H1 (cell line): ENCODE data around the gene SH3BP2. TPM values are rescaled to one million over a fixed set of nuclear protein-coding genes. Genes with fewer than 3 reads are reported as not detected.

Experiments
- CTCF ChIA-PET: fragments of 300-600 bp; sonication (Branson Sonifier 250); formaldehyde crosslinking; loops from one replicate; lab custom pipeline; 2021; ENCODE audit not compliant: partially characterized antibody; lab: Charles Lee
- POLR2A ChIA-PET: fragments of 300-600 bp; sonication (Branson Sonifier 250); formaldehyde crosslinking; loops from one replicate; lab custom pipeline; 2021; ENCODE audit warnings: inconsistent platforms; ENCODE audit not compliant: partially characterized antibody; lab: Charles Lee
- DNase-seq, 2 experiments: peaks; one replicate each; pipeline versions ENCODE4 v3.0.0 to v3.0.0-alpha.2; 2010 to 2022; ENCODE audit warnings: low spot score in 2 of 2, low read depth in 1 of 2, mixed read lengths in 1 of 2
- FAIRE-seq: peaks from 2 replicates; lab custom pipeline; 2011; peaks lifted over from hg19 to GRCh38; lab: Jason Lieb, UNC
- H2AFZ ChIP-seq: 2 replicates; pipeline ENCODE4 v1.8.1; 2012; ENCODE audit warnings: low read length, inconsistent platforms
- H2AK5ac ChIP-seq: 2 replicates; pipeline ENCODE4 v1.6.1; 2013; ENCODE audit warnings: low read depth, low read length
- H2BK120ac ChIP-seq: replicated peaks from 2 replicates; pipeline ENCODE3; 2013; ENCODE audit warnings: low read depth, low read length, inconsistent platforms
- H2BK12ac ChIP-seq: 2 replicates; pipeline ENCODE4 v1.6.1; 2013; ENCODE audit warnings: low read depth, low read length
- H2BK15ac ChIP-seq: 2 replicates; pipeline ENCODE4 v1.6.1; 2013; ENCODE audit warnings: low read length
- H2BK20ac ChIP-seq: 2 replicates; pipeline ENCODE4 v1.6.1; 2013; ENCODE audit warnings: low read length
- H2BK5ac ChIP-seq: 2 replicates; pipeline ENCODE4 v1.6.1; 2013; ENCODE audit warnings: low read depth, low read length
- H3K14ac ChIP-seq: 2 replicates; pipeline ENCODE4 v1.6.1; 2013; ENCODE audit warnings: inconsistent platforms; ENCODE audit not compliant: insufficient read length
- H3K18ac ChIP-seq: 2 replicates; pipeline ENCODE4 v1.6.1; 2013; ENCODE audit warnings: low read length; ENCODE audit errors: extremely low read depth
- H3K23ac ChIP-seq: 2 replicates; pipeline ENCODE4 v1.6.1; 2013; ENCODE audit warnings: inconsistent platforms; ENCODE audit not compliant: insufficient read length
- H3K23me2 ChIP-seq: 2 replicates; pipeline ENCODE4 v1.6.1; 2013; ENCODE audit warnings: low read depth, low read length
- H3K27ac ChIP-seq: 2 replicates; pipeline ENCODE4 v1.6.1; 2011; ENCODE audit warnings: low read depth, low read length, inconsistent platforms
- H3K27me3 ChIP-seq, 4 experiments: replicated peaks in 1 of 4; 1 replicate in 1 of 4; 2 replicates in 3 of 4; pipeline versions ENCODE4 v1.6.1 to v1.8.1; 2011 to 2013; ENCODE audit warnings: low read length in 3 of 4, mild to moderate bottlenecking in 3 of 4, inconsistent platforms in 2 of 4, mixed read lengths in 2 of 4, moderate library complexity in 1 of 4; ENCODE audit not compliant: control insufficient read depth in 3 of 4, insufficient read depth in 3 of 4; ENCODE audit errors: extremely low read depth in 1 of 4
- H3K36me3 ChIP-seq, 4 experiments: 2 replicates each; pipeline versions ENCODE4 v1.6.1 to v1.8.1; 2011 to 2013; ENCODE audit warnings: mild to moderate bottlenecking in 4 of 4, low read length in 3 of 4, moderate library complexity in 2 of 4, control low read depth in 1 of 4, inconsistent platforms in 1 of 4; ENCODE audit not compliant: insufficient read depth in 4 of 4, control insufficient read depth in 2 of 4
- H3K4ac ChIP-seq: replicated peaks from 2 replicates; pipeline ENCODE3; 2013; ENCODE audit warnings: low read length, low read depth, mixed read lengths, inconsistent platforms; ENCODE audit not compliant: insufficient read length
- H3K4me1 ChIP-seq, 4 experiments: replicated peaks in 1 of 4; 1 replicate in 1 of 4; 2 replicates in 3 of 4; pipeline versions ENCODE4 v1.6.1 to v1.8.1; 2011 to 2013; ENCODE audit warnings: low read length in 3 of 4, inconsistent platforms in 2 of 4, mixed read lengths in 1 of 4; ENCODE audit not compliant: insufficient read depth in 4 of 4, control insufficient read depth in 3 of 4
- H3K4me2 ChIP-seq, 2 experiments: 2 replicates each; pipeline versions ENCODE4 v1.6.1 to v1.8.1; 2011 to 2013; ENCODE audit warnings: low read depth in 2 of 2, low read length in 2 of 2, control low read depth in 1 of 2, inconsistent platforms in 1 of 2, mild to moderate bottlenecking in 1 of 2; ENCODE audit not compliant: insufficient read depth in 1 of 2
- H3K4me3 ChIP-seq, 4 experiments: fragments of 200-600, 300-600 bp in 1 of 4; sonication (generic), shearing (Covaris generic), sonication (Bioruptor Twin) in 1 of 4; 2 replicates each; pipeline versions ENCODE4 v1.5.1 to v1.8.1; 2011 to 2016; ENCODE audit warnings: low read length in 4 of 4, low read depth in 3 of 4, control low read depth in 2 of 4, inconsistent platforms in 2 of 4, mild to moderate bottlenecking in 2 of 4, mixed read lengths in 1 of 4, moderate library complexity in 1 of 4; ENCODE audit not compliant: insufficient read depth in 2 of 4; ENCODE audit errors: extremely low read depth in 1 of 4
- H3K56ac ChIP-seq: replicated peaks from 2 replicates; pipeline ENCODE3; 2013; ENCODE audit warnings: low read depth, mild to moderate bottlenecking, mixed read lengths, low read length, inconsistent platforms; ENCODE audit not compliant: insufficient read length
- H3K79me1 ChIP-seq: 2 replicates; pipeline ENCODE4 v1.6.1; 2013; ENCODE audit warnings: low read depth, low read length, control low read depth
- H3K79me2 ChIP-seq, 2 experiments: 2 replicates each; pipeline versions ENCODE4 v1.6.1 to v1.8.1; 2012 to 2013; ENCODE audit warnings: low read length in 2 of 2, mild to moderate bottlenecking in 2 of 2, inconsistent platforms in 1 of 2; ENCODE audit not compliant: insufficient read depth in 2 of 2, control insufficient read depth in 1 of 2
- H3K9ac ChIP-seq, 4 experiments: replicated peaks in 1 of 4; 1 replicate in 1 of 4; 2 replicates in 3 of 4; pipeline versions ENCODE4 v1.6.1 to v1.8.1; 2011 to 2013; ENCODE audit warnings: low read depth in 3 of 4, low read length in 3 of 4, control low read depth in 2 of 4, mild to moderate bottlenecking in 2 of 4, moderate library complexity in 2 of 4, inconsistent platforms in 1 of 4; ENCODE audit errors: extremely low read depth in 1 of 4
- H3K9me3 ChIP-seq, 2 experiments: 2 replicates each; pipeline versions ENCODE4 v1.6.1 to v1.8.1; 2012 to 2013; ENCODE audit warnings: mild to moderate bottlenecking in 2 of 2, moderate library complexity in 2 of 2, control low read depth in 1 of 2, inconsistent platforms in 1 of 2, low read depth in 1 of 2, low read length in 1 of 2, mixed read lengths in 1 of 2; ENCODE audit not compliant: insufficient read depth in 2 of 2
- H4K20me1 ChIP-seq, 2 experiments: replicated peaks in 1 of 2; 2 replicates each; pipeline versions ENCODE3 to v1.8.1; 2011 to 2013; ENCODE audit warnings: inconsistent platforms in 2 of 2, low read length in 2 of 2, mild to moderate bottlenecking in 1 of 2; ENCODE audit not compliant: insufficient read depth in 2 of 2, control insufficient read depth in 1 of 2
- H4K5ac ChIP-seq: 2 replicates; pipeline ENCODE4 v1.6.1; 2013; ENCODE audit warnings: low read length, low read depth, mixed read lengths, inconsistent platforms; ENCODE audit not compliant: insufficient read length
- H4K8ac ChIP-seq: 2 replicates; pipeline ENCODE4 v1.8.0; 2013; ENCODE audit warnings: mild to moderate bottlenecking, moderate library complexity, low read length, inconsistent platforms; ENCODE audit not compliant: insufficient read depth; ENCODE audit errors: extremely low read depth
- H4K91ac ChIP-seq: replicated peaks from 2 replicates; pipeline ENCODE3; 2013; ENCODE audit warnings: low read length, mixed read lengths, inconsistent platforms; ENCODE audit not compliant: insufficient read length
- ATF3 ChIP-seq: IDR thresholded peaks from 2 replicates; pipeline ENCODE4 v1.6.1; 2011; ENCODE audit warnings: low read depth, mild to moderate bottlenecking, low read length; ENCODE audit not compliant: insufficient read depth
- BCL11A ChIP-seq, 2 experiments: IDR thresholded peaks; one replicate each; pipeline ENCODE4 v1.6.1; 2011; ENCODE audit warnings: low read depth in 2 of 2, low read length in 2 of 2, mild to moderate bottlenecking in 2 of 2
- BRCA1 ChIP-seq: IDR thresholded peaks from 2 replicates; pipeline ENCODE4 v1.6.1; 2012; ENCODE audit warnings: low read depth, low read length, improper control_type of control experiment
- CHD2 ChIP-seq: IDR thresholded peaks from 2 replicates; pipeline ENCODE4 v1.6.1; 2012; ENCODE audit warnings: low read length, improper control_type of control experiment
- EZH2 ChIP-seq: fragments of 200-600 bp; sonication (generic); IDR thresholded peaks from 2 replicates; pipeline ENCODE4 v1.7.1; 2012; ENCODE audit warnings: low read depth, mild to moderate bottlenecking, moderate library complexity, low read length, inconsistent platforms; ENCODE audit not compliant: severe bottlenecking
- JUN ChIP-seq: IDR thresholded peaks from 2 replicates; pipeline ENCODE4 v1.6.1; 2011; ENCODE audit warnings: low read depth, mild to moderate bottlenecking, improper control_type of control experiment, low read length
- MAFK ChIP-seq: IDR thresholded peaks from 2 replicates; pipeline ENCODE4 v1.6.1; 2012; ENCODE audit warnings: low read depth, mild to moderate bottlenecking, improper control_type of control experiment, low read length
- RXRA ChIP-seq: IDR thresholded peaks from 2 replicates; pipeline ENCODE4 v1.6.1; 2011; ENCODE audit warnings: low read depth, mild to moderate bottlenecking, low read length, moderate library complexity; ENCODE audit not compliant: insufficient read depth
- SIRT6 ChIP-seq: IDR thresholded peaks from one replicate; pipeline ENCODE4 v1.7.1; 2012; ENCODE audit warnings: low read length, inconsistent platforms
- SP2 ChIP-seq: IDR thresholded peaks from 2 replicates; pipeline ENCODE4 v1.6.1; 2012; ENCODE audit warnings: mild to moderate bottlenecking, low read length, inconsistent platforms
- TAF7 ChIP-seq: optimal IDR thresholded peaks from 2 replicates; pipeline ENCODE3; 2011; ENCODE audit warnings: low read depth, mild to moderate bottlenecking, inconsistent platforms, low read length, moderate library complexity, borderline replicate concordance
- WGBS, 2 experiments: shearing (Covaris generic) in 1 of 2; methylation state at CpG; one replicate each; pipeline versions ENCODE4 v1.1.6 to v1.1.7; 2013 to 2015; ENCODE audit warnings: low lambda C conversion rate in 2 of 2, mixed read lengths in 2 of 2, inconsistent platforms in 1 of 2, low coverage in 1 of 2, missing lambda C conversion rate in 1 of 2; ENCODE audit not compliant: insufficient replicate concordance in 2 of 2, insufficient coverage in 1 of 2, insufficient read length in 1 of 2; ENCODE audit errors: extremely low coverage in 1 of 2, missing lambda C conversion rate in 1 of 2; 5-methylcytosine and 5-hydroxymethylcytosine counted together
- polyA plus RNA-seq, 7 experiments: library from polyadenylated mRNA; depleted of rRNA in 3 of 7; stranded (reverse) in 5 of 7; unstranded in 2 of 7; fragments of >200 nt in 5 of 7; fragments of 200-250 nt in 2 of 7; gene quantifications; 1 replicate in 5 of 7; 2 replicates in 1 of 7; 4 replicates in 1 of 7; pipeline versions ENCODE4 v1.2.1 to v1.2.3, GENCODE V29; 2011 to 2013; ENCODE audit warnings: missing spikeins in 2 of 7, mixed read lengths in 2 of 7
- total RNA-seq: library from RNA; stranded (reverse); fragmentation: NEBNext Ultra II Directional; extraction: Animal tissue kit (Norgen Biotek cat#: 25700); gene quantifications from 2 replicates; pipeline ENCODE4 v1.2.1, GENCODE V29; 2021
- TF ChIP-seq, protein P1 (sequence below): IDR thresholded peaks from 2 replicates; pipeline ENCODE4 v1.6.1; 2012; ENCODE audit warnings: inconsistent platforms

Gene SH3BP2
- total and polyA plus RNA-seq, 2 of the 8 experiments (the other 6 are each of a cell fraction or from before 2014, with no cell fraction given) = 27.4 to 31.4 TPM

DNA sequence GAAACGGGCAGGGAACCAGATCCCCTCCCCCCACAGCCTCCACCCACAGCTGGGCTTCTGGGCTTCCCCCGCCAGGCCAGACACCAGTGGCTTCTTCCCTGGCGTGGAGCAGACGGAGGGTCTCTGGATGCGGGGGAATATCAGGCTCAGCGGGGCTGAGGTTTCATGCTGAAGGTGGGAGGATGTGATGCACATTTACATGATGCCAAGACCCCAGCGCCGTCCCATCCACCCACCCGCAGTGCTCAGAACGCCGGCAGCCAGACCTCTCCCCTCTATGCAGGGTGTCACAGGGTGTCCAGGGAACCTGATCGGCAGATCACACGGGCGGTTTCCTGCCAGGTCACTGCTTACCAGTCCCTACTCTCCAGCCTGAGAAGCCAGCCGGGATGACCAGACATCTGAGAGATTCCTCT, 24.0 kb upstream of the SH3BP2 start:
- Histone ChIP-seq H3K18ac (peak overlapping the region; percentile 60; the same call in 1 of the 2 replicates), H3K36me3 (no peaks in the 10 kb centered on the region), H4K91ac (no peak overlapping the region), H3K4me3 (no peak overlapping the region), H2BK120ac (no peak overlapping the region), H3K79me1 (no peaks in the 10 kb centered on the region), H2AFZ (0 out of 2 replicates have a peak overlapping the region, but pooled peaks have one; percentile 56), H3K4me2 (0 out of 4 replicates have a peak overlapping the region, but pooled peaks of 1 of the 2 experiments have one; percentile 9), H4K8ac (no peak overlapping the region; the same call in 1 of the 2 replicates), H2BK5ac (no peak overlapping the region), H3K23me2 (no peaks in the 10 kb centered on the region; the same call in 1 of the 2 replicates), H2BK12ac (0 out of 2 replicates have a peak overlapping the region, but pooled peaks have one; percentile 27), H3K9me3 (no peaks in the 10 kb centered on the region; a peak in 1 of 4 replicates), H4K5ac (peak overlapping the region; percentile 21), H3K56ac (no peak overlapping the region), H3K79me2 (no peaks in the 10 kb centered on the region), H2BK20ac (no peak overlapping the region), H4K20me1 (no peaks in the 10 kb centered on the region), H3K27me3 (no peaks in the 10 kb centered on the region), H2BK15ac (no peak overlapping the region), H3K23ac (no peak overlapping the region), H3K9ac (no peak overlapping the region), H3K4me1 (peaks cover 0 to 7% (median 6%) of the 10 kb centered on the region in 4 experiments; a peak in 6 of 7 replicates), H3K4ac (no peak overlapping the region), H3K14ac (no peak overlapping the region), H3K27ac (no peak overlapping the region), H2AK5ac (no peak overlapping the region)
- DNase-seq (no peak), FAIRE-seq (no peak)
- ChIA-PET CTCF (interaction anchor here (0.5 to 1.0 kb wide), 2 partner anchors 18 to 217 kb away, joined by 3 read pairs; no protein-coding TSS in a partner anchor), POLR2A (interaction anchor here (1.1 to 2.9 kb wide), 5 partner anchors 10 to 49 kb away, joined by 3 to 16 read pairs (median 4); partner anchors contain the start of gene TNIP2)
- WGBS, 2 experiments = 90% methylated on average over 15 of the region's 15 CpGs; no CpG with 5 or more reads in 1 of the 2 experiments
- TF ChIP-seq RXRA (no peak), CHD2 (no peak), BCL11A (IDR thresholded peaks at IDR 0.05; ENCODE audit: low read depth in 2 of 2, low read length in 2 of 2) (no peak), TAF7 (no peak), JUN (no peak), SP2 (no peak), BRCA1 (no peak), SIRT6 (no peak), ATF3 (no peak), MAFK (no peak), EZH2 (no peak)
- TF ChIP-seq, protein P1, sequence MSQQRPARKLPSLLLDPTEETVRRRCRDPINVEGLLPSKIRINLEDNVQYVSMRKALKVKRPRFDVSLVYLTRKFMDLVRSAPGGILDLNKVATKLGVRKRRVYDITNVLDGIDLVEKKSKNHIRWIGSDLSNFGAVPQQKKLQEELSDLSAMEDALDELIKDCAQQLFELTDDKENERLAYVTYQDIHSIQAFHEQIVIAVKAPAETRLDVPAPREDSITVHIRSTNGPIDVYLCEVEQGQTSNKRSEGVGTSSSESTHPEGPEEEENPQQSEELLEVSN = no peak
